H1 (cell line): Measurements from ENCODE around the gene DCDC1. TPM values are rescaled to one million over a fixed set of nuclear protein-coding genes. Genes with fewer than 3 reads are reported as not detected.

Experiments used
- CTCF ChIA-PET: fragments of 300-600 bp; sonication (Branson Sonifier 250); formaldehyde crosslinking; loops from one replicate; lab custom pipeline; 2021; ENCODE audit not compliant: partially characterized antibody; lab: Charles Lee
- POLR2A ChIA-PET: fragments of 300-600 bp; sonication (Branson Sonifier 250); formaldehyde crosslinking; loops from one replicate; lab custom pipeline; 2021; ENCODE audit warnings: inconsistent platforms; ENCODE audit not compliant: partially characterized antibody; lab: Charles Lee
- DNase-seq, 2 experiments: peaks; one replicate each; pipeline versions ENCODE4 v3.0.0 to v3.0.0-alpha.2; 2010 to 2022; ENCODE audit warnings: low spot score in 2 of 2, low read depth in 1 of 2, mixed read lengths in 1 of 2
- FAIRE-seq: peaks from 2 replicates; lab custom pipeline; 2011; peaks lifted over from hg19 to GRCh38; lab: Jason Lieb, UNC
- H2AFZ ChIP-seq: 2 replicates; pipeline ENCODE4 v1.8.1; 2012; ENCODE audit warnings: low read length, inconsistent platforms
- H2AK5ac ChIP-seq: 2 replicates; pipeline ENCODE4 v1.6.1; 2013; ENCODE audit warnings: low read depth, low read length
- H2BK120ac ChIP-seq: replicated peaks from 2 replicates; pipeline ENCODE3; 2013; ENCODE audit warnings: low read depth, low read length, inconsistent platforms
- H2BK12ac ChIP-seq: 2 replicates; pipeline ENCODE4 v1.6.1; 2013; ENCODE audit warnings: low read depth, low read length
- H2BK15ac ChIP-seq: 2 replicates; pipeline ENCODE4 v1.6.1; 2013; ENCODE audit warnings: low read length
- H2BK20ac ChIP-seq: 2 replicates; pipeline ENCODE4 v1.6.1; 2013; ENCODE audit warnings: low read length
- H2BK5ac ChIP-seq: 2 replicates; pipeline ENCODE4 v1.6.1; 2013; ENCODE audit warnings: low read depth, low read length
- H3K14ac ChIP-seq: 2 replicates; pipeline ENCODE4 v1.6.1; 2013; ENCODE audit warnings: inconsistent platforms; ENCODE audit not compliant: insufficient read length
- H3K18ac ChIP-seq: 2 replicates; pipeline ENCODE4 v1.6.1; 2013; ENCODE audit warnings: low read length; ENCODE audit errors: extremely low read depth
- H3K23ac ChIP-seq: 2 replicates; pipeline ENCODE4 v1.6.1; 2013; ENCODE audit warnings: inconsistent platforms; ENCODE audit not compliant: insufficient read length
- H3K23me2 ChIP-seq: 2 replicates; pipeline ENCODE4 v1.6.1; 2013; ENCODE audit warnings: low read depth, low read length
- H3K27ac ChIP-seq: 2 replicates; pipeline ENCODE4 v1.6.1; 2011; ENCODE audit warnings: low read depth, low read length, inconsistent platforms
- H3K27me3 ChIP-seq, 4 experiments: replicated peaks in 1 of 4; 1 replicate in 1 of 4; 2 replicates in 3 of 4; pipeline versions ENCODE4 v1.6.1 to v1.8.1; 2011 to 2013; ENCODE audit warnings: low read length in 3 of 4, mild to moderate bottlenecking in 3 of 4, inconsistent platforms in 2 of 4, mixed read lengths in 2 of 4, moderate library complexity in 1 of 4; ENCODE audit not compliant: control insufficient read depth in 3 of 4, insufficient read depth in 3 of 4; ENCODE audit errors: extremely low read depth in 1 of 4
- H3K36me3 ChIP-seq, 4 experiments: 2 replicates each; pipeline versions ENCODE4 v1.6.1 to v1.8.1; 2011 to 2013; ENCODE audit warnings: mild to moderate bottlenecking in 4 of 4, low read length in 3 of 4, moderate library complexity in 2 of 4, control low read depth in 1 of 4, inconsistent platforms in 1 of 4; ENCODE audit not compliant: insufficient read depth in 4 of 4, control insufficient read depth in 2 of 4
- H3K4ac ChIP-seq: replicated peaks from 2 replicates; pipeline ENCODE3; 2013; ENCODE audit warnings: low read length, low read depth, mixed read lengths, inconsistent platforms; ENCODE audit not compliant: insufficient read length
- H3K4me1 ChIP-seq, 4 experiments: replicated peaks in 1 of 4; 1 replicate in 1 of 4; 2 replicates in 3 of 4; pipeline versions ENCODE4 v1.6.1 to v1.8.1; 2011 to 2013; ENCODE audit warnings: low read length in 3 of 4, inconsistent platforms in 2 of 4, mixed read lengths in 1 of 4; ENCODE audit not compliant: insufficient read depth in 4 of 4, control insufficient read depth in 3 of 4
- H3K4me2 ChIP-seq, 2 experiments: 2 replicates each; pipeline versions ENCODE4 v1.6.1 to v1.8.1; 2011 to 2013; ENCODE audit warnings: low read depth in 2 of 2, low read length in 2 of 2, control low read depth in 1 of 2, inconsistent platforms in 1 of 2, mild to moderate bottlenecking in 1 of 2; ENCODE audit not compliant: insufficient read depth in 1 of 2
- H3K4me3 ChIP-seq, 4 experiments: fragments of 200-600, 300-600 bp in 1 of 4; sonication (generic), shearing (Covaris generic), sonication (Bioruptor Twin) in 1 of 4; 2 replicates each; pipeline versions ENCODE4 v1.5.1 to v1.8.1; 2011 to 2016; ENCODE audit warnings: low read length in 4 of 4, low read depth in 3 of 4, control low read depth in 2 of 4, inconsistent platforms in 2 of 4, mild to moderate bottlenecking in 2 of 4, mixed read lengths in 1 of 4, moderate library complexity in 1 of 4; ENCODE audit not compliant: insufficient read depth in 2 of 4; ENCODE audit errors: extremely low read depth in 1 of 4
- H3K56ac ChIP-seq: replicated peaks from 2 replicates; pipeline ENCODE3; 2013; ENCODE audit warnings: low read depth, mild to moderate bottlenecking, mixed read lengths, low read length, inconsistent platforms; ENCODE audit not compliant: insufficient read length
- H3K79me1 ChIP-seq: 2 replicates; pipeline ENCODE4 v1.6.1; 2013; ENCODE audit warnings: low read depth, low read length, control low read depth
- H3K79me2 ChIP-seq, 2 experiments: 2 replicates each; pipeline versions ENCODE4 v1.6.1 to v1.8.1; 2012 to 2013; ENCODE audit warnings: low read length in 2 of 2, mild to moderate bottlenecking in 2 of 2, inconsistent platforms in 1 of 2; ENCODE audit not compliant: insufficient read depth in 2 of 2, control insufficient read depth in 1 of 2
- H3K9ac ChIP-seq, 4 experiments: replicated peaks in 1 of 4; 1 replicate in 1 of 4; 2 replicates in 3 of 4; pipeline versions ENCODE4 v1.6.1 to v1.8.1; 2011 to 2013; ENCODE audit warnings: low read depth in 3 of 4, low read length in 3 of 4, control low read depth in 2 of 4, mild to moderate bottlenecking in 2 of 4, moderate library complexity in 2 of 4, inconsistent platforms in 1 of 4; ENCODE audit errors: extremely low read depth in 1 of 4
- H3K9me3 ChIP-seq, 2 experiments: 2 replicates each; pipeline versions ENCODE4 v1.6.1 to v1.8.1; 2012 to 2013; ENCODE audit warnings: mild to moderate bottlenecking in 2 of 2, moderate library complexity in 2 of 2, control low read depth in 1 of 2, inconsistent platforms in 1 of 2, low read depth in 1 of 2, low read length in 1 of 2, mixed read lengths in 1 of 2; ENCODE audit not compliant: insufficient read depth in 2 of 2
- H4K20me1 ChIP-seq, 2 experiments: replicated peaks in 1 of 2; 2 replicates each; pipeline versions ENCODE3 to v1.8.1; 2011 to 2013; ENCODE audit warnings: inconsistent platforms in 2 of 2, low read length in 2 of 2, mild to moderate bottlenecking in 1 of 2; ENCODE audit not compliant: insufficient read depth in 2 of 2, control insufficient read depth in 1 of 2
- H4K5ac ChIP-seq: 2 replicates; pipeline ENCODE4 v1.6.1; 2013; ENCODE audit warnings: low read length, low read depth, mixed read lengths, inconsistent platforms; ENCODE audit not compliant: insufficient read length
- H4K8ac ChIP-seq: 2 replicates; pipeline ENCODE4 v1.8.0; 2013; ENCODE audit warnings: mild to moderate bottlenecking, moderate library complexity, low read length, inconsistent platforms; ENCODE audit not compliant: insufficient read depth; ENCODE audit errors: extremely low read depth
- H4K91ac ChIP-seq: replicated peaks from 2 replicates; pipeline ENCODE3; 2013; ENCODE audit warnings: low read length, mixed read lengths, inconsistent platforms; ENCODE audit not compliant: insufficient read length
- EP300 ChIP-seq, 2 experiments: IDR thresholded peaks; 1 replicate in 1 of 2; 2 replicates in 1 of 2; pipeline ENCODE4 v1.6.1; 2011 to 2012; ENCODE audit warnings: low read depth in 2 of 2, low read length in 2 of 2, mild to moderate bottlenecking in 2 of 2, borderline replicate concordance in 1 of 2, inconsistent platforms in 1 of 2, moderate library complexity in 1 of 2
- EZH2 ChIP-seq: fragments of 200-600 bp; sonication (generic); IDR thresholded peaks from 2 replicates; pipeline ENCODE4 v1.7.1; 2012; ENCODE audit warnings: low read depth, mild to moderate bottlenecking, moderate library complexity, low read length, inconsistent platforms; ENCODE audit not compliant: severe bottlenecking
- FOSL1 ChIP-seq: IDR thresholded peaks from 2 replicates; pipeline ENCODE4 v1.6.1; 2011; ENCODE audit warnings: mild to moderate bottlenecking, low read depth, low read length, moderate library complexity; ENCODE audit not compliant: insufficient read depth
- HDAC2 ChIP-seq, 2 experiments: fragments of 300-600 bp in 1 of 2; sonication (generic) in 1 of 2; IDR thresholded peaks; 2 replicates each; pipeline ENCODE4 v1.6.1; 2011 to 2012; ENCODE audit warnings: low read depth in 2 of 2, low read length in 2 of 2, mild to moderate bottlenecking in 2 of 2, moderate library complexity in 2 of 2, borderline replicate concordance in 1 of 2, inconsistent platforms in 1 of 2
- HDAC6 ChIP-seq: IDR thresholded peaks from one replicate; pipeline ENCODE4 v1.7.1; 2012; ENCODE audit warnings: low read depth, mild to moderate bottlenecking, inconsistent platforms, low read length, moderate library complexity
- MAFK ChIP-seq: IDR thresholded peaks from 2 replicates; pipeline ENCODE4 v1.6.1; 2012; ENCODE audit warnings: low read depth, mild to moderate bottlenecking, improper control_type of control experiment, low read length
- NRF1 ChIP-seq: IDR thresholded peaks from 2 replicates; pipeline ENCODE4 v1.6.1; 2011; ENCODE audit warnings: mild to moderate bottlenecking, low read depth, low read length, improper control_type of control experiment
- PHF8 ChIP-seq: fragments of 200-600 bp; sonication (generic); conservative IDR thresholded peaks from 2 replicates; pipeline ENCODE4 v1.7.1; 2012; ENCODE audit warnings: low read depth, mild to moderate bottlenecking, inconsistent platforms, low read length, moderate library complexity
- POLR2AphosphoS5 ChIP-seq: IDR thresholded peaks from 2 replicates; pipeline ENCODE4 v1.6.1; 2011; ENCODE audit warnings: low read depth, low read length
- SIX5 ChIP-seq: IDR thresholded peaks from 2 replicates; pipeline ENCODE4 v1.6.1; 2011; ENCODE audit warnings: mild to moderate bottlenecking, low read depth, low read length
- SP4 ChIP-seq: IDR thresholded peaks from 2 replicates; pipeline ENCODE4 v1.6.1; 2012; ENCODE audit warnings: low read length, inconsistent platforms
- SRF ChIP-seq: IDR thresholded peaks from 2 replicates; pipeline ENCODE4 v1.6.1; 2011; ENCODE audit warnings: mild to moderate bottlenecking, low read depth, low read length, moderate library complexity
- TAF1 ChIP-seq: IDR thresholded peaks from 2 replicates; pipeline ENCODE4 v1.6.1; 2011; ENCODE audit warnings: mild to moderate bottlenecking, low read depth, low read length
- TBP ChIP-seq: IDR thresholded peaks from 2 replicates; pipeline ENCODE4 v1.6.1; 2011; ENCODE audit warnings: low read depth, low read length, improper control_type of control experiment
- WGBS, 2 experiments: shearing (Covaris generic) in 1 of 2; methylation state at CpG; one replicate each; pipeline versions ENCODE4 v1.1.6 to v1.1.7; 2013 to 2015; ENCODE audit warnings: low lambda C conversion rate in 2 of 2, mixed read lengths in 2 of 2, inconsistent platforms in 1 of 2, low coverage in 1 of 2, missing lambda C conversion rate in 1 of 2; ENCODE audit not compliant: insufficient replicate concordance in 2 of 2, insufficient coverage in 1 of 2, insufficient read length in 1 of 2; ENCODE audit errors: extremely low coverage in 1 of 2, missing lambda C conversion rate in 1 of 2; 5-methylcytosine and 5-hydroxymethylcytosine counted together
- polyA plus RNA-seq, 7 experiments: library from polyadenylated mRNA; depleted of rRNA in 3 of 7; stranded (reverse) in 5 of 7; unstranded in 2 of 7; fragments of >200 nt in 5 of 7; fragments of 200-250 nt in 2 of 7; gene quantifications; 1 replicate in 5 of 7; 2 replicates in 1 of 7; 4 replicates in 1 of 7; pipeline versions ENCODE4 v1.2.1 to v1.2.3, GENCODE V29; 2011 to 2013; ENCODE audit warnings: missing spikeins in 2 of 7, mixed read lengths in 2 of 7
- total RNA-seq: library from RNA; stranded (reverse); fragmentation: NEBNext Ultra II Directional; extraction: Animal tissue kit (Norgen Biotek cat#: 25700); gene quantifications from 2 replicates; pipeline ENCODE4 v1.2.1, GENCODE V29; 2021

DCDC1 gene
- total and polyA plus RNA-seq, 2 of the 8 experiments (the other 6 are each of a cell fraction or from before 2014, with no cell fraction given) = 0.15 to 0.56 TPM

DNA sequence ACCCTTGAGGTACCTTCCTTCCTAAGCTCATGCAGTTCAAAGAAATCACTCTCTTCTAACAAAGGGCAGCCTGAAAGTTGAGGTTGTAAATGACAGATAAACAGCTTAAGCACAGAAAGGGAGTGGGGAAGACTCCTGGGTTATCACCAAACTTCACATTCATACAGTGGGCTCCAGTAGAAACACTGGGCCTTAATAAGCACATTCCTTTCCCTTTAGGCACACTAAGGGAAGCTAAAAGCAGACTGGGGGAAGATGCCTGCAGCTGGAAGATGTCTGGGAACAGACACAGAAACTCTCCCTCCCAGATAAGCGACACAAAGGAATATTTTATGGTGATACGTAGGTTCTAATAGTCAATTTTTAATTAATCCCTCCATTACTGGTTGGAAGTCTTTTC lies 433.0 kb downstream of the DCDC1 start:
- Histone ChIP-seq H2BK20ac (no peak overlapping the region), H4K20me1 (no peaks in the 10 kb centered on the region), H3K79me1 (no peaks in the 10 kb centered on the region), H3K9ac (no peak overlapping the region), H4K8ac (no peak overlapping the region), H3K36me3 (no peaks in the 10 kb centered on the region; a peak in 1 of 8 replicates), H3K14ac (no peak overlapping the region), H3K23me2 (no peaks in the 10 kb centered on the region), H3K79me2 (no peaks in the 10 kb centered on the region), H3K27me3 (no peaks in the 10 kb centered on the region), H2BK120ac (no peak overlapping the region), H3K4me3 (no peak overlapping the region), H3K9me3 (peaks cover 4 to 6% of the 10 kb centered on the region in 2 experiments; a peak in 2 of 4 replicates), H3K18ac (no peak overlapping the region), H3K4me2 (no peak overlapping the region), H3K27ac (no peak overlapping the region), H3K4ac (no peak overlapping the region), H3K4me1 (no peaks in the 10 kb centered on the region), H3K56ac (no peak overlapping the region), H2BK5ac (no peak overlapping the region), H4K91ac (no peak overlapping the region), H2BK12ac (no peak overlapping the region), H3K23ac (no peak overlapping the region), H2AK5ac (no peak overlapping the region), H2BK15ac (no peak overlapping the region), H2AFZ (no peak overlapping the region), H4K5ac (no peak overlapping the region)
- FAIRE-seq = no peak
- ChIA-PET POLR2A (no interaction called here), CTCF (interaction anchor here (1.1 kb wide), 1 partner anchor 1135 kb away, joined by 3 read pairs; no protein-coding TSS in a partner anchor)
- DNase-seq = no peak
- 93% methylated on average over 2 of the region's 2 CpGs; no CpG with 5 or more reads in 1 of the 2 experiments for WGBS, 2 experiments
- TF ChIP-seq PHF8 (no peak), POLR2AphosphoS5 (no peak), MAFK (no peak), TBP (no peak), EZH2 (no peak), HDAC6 (no peak), TAF1 (no peak), NRF1 (no peak), HDAC2 (IDR thresholded peaks at IDR 0.05; ENCODE audit: borderline replicate concordance in 1 of 2, low read depth in 2 of 2, low read length in 2 of 2) (no peak), SIX5 (no peak), SP4 (no peak), SRF (no peak), FOSL1 (no peak), EP300 (IDR thresholded peaks at IDR 0.05; ENCODE audit: borderline replicate concordance in 1 of 2, low read depth in 2 of 2, low read length in 2 of 2) (no peak)
